ENCODE measurements around the gene TAF7.

DNA sequence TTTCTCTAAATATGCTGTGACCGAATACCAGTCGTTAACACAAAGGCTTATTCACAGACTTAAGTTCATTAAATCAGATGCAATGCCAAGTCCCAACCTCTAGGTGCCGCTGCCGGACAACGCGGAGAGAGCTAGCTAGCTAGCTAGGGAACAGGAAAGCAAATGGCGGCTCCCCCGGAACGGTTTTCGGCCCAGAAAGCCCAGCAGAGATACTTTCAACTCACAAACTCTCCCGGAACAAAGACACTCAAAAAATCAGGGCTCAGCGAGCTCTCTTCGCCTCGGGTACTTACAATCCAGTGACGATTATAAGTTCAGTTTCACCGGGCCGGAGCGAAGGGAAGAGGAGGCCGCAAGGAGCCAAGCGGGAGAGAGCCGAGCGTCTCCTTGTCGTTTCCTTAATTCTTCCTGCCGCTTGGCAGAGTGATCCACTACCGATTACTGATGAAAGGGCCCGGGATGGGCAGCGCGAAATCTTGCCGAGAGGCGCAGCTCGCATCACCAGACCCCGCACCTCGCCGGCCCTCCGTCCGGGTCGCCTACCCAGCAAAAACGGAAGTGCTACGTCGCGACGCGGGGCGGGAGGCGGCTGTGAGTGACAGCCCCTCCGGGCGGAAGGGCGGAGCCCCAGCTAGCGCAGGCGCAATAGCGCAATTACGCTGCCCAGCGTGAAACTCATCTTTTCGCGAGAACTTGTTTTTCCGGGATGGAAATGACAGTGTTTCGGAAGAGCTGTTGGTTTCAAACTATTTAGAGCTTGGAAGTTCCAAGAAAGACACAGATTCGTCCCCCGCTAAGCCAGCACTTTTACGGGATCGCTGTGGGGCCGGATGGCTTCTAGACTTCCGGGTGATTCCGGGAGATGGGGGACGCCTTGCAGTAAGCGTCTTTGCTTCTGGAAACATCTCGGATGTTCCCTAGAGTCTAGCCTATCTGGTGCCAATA is at the start of gene TAF7:
- no peak for TF ChIP-seq EZH2 (IDR thresholded peaks at IDR 0.05)
- TF ChIP-seq, protein P1, sequence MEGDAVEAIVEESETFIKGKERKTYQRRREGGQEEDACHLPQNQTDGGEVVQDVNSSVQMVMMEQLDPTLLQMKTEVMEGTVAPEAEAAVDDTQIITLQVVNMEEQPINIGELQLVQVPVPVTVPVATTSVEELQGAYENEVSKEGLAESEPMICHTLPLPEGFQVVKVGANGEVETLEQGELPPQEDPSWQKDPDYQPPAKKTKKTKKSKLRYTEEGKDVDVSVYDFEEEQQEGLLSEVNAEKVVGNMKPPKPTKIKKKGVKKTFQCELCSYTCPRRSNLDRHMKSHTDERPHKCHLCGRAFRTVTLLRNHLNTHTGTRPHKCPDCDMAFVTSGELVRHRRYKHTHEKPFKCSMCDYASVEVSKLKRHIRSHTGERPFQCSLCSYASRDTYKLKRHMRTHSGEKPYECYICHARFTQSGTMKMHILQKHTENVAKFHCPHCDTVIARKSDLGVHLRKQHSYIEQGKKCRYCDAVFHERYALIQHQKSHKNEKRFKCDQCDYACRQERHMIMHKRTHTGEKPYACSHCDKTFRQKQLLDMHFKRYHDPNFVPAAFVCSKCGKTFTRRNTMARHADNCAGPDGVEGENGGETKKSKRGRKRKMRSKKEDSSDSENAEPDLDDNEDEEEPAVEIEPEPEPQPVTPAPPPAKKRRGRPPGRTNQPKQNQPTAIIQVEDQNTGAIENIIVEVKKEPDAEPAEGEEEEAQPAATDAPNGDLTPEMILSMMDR (IDR thresholded peaks at IDR 0.05): peak; percentile 93
